Stimulated activated CD4-positive, alpha-beta T cell treated with anti-CD3 and anti-CD28 coated beads, Interleukin-15, amount 100 ng/mL, for 1 hour (primary cell): ENCODE results near the gene NUDCD2.
"Not testable (repeated sequence)": the region's sequence is repeated elsewhere in the genome, so short reads cannot be mapped to it uniquely, and the experiment has no call there.

Source experiments
- DNase-seq, 2 donors: peaks; one replicate each; pipeline ENCODE4 v3.0.0-alpha.2; 2020; ENCODE audit warnings: low read depth in 1 of 2, low spot score in 1 of 2

NUDCD2 gene

DNA sequence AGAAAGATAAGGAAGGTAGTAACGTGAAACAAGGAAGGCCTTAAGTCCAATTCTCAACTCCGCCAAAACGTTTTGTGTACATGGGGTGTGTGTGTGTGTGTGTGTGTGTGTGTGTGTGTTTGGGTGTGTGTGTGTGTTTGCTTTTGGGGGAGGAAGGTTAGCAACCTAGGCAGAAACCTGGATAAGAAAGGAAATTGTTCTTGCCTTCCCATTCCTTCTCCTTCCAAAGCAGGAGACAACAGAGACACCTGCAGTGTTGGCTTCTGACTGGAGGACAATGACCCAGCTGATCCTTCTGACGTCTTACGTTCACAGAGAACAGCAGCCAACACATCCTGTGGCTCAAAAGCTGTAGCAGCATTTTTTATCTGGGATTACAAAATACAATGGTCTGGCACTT lies 26.6 kb downstream of the NUDCD2 start:
- DNase-seq: no peak

DNA sequence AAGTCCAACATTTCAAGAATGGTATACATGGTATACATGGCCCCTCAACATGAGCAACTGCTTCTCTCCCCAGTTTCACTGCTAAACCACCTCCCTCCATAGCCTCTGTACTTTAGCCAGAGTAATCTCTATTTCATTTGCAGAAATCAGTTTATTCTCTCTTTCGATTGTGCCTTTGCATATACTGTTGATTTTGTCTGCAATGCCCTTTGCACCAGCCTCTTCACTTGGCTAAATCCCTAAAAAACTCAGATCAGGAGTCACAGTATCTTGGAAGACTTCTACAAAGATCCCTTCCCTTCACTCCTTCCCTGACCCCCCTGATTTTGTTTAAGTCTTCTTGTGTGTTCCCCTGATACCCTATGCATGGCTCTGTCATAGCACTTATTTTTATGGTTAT lies 27.4 kb downstream of the NUDCD2 start:
- no peak for DNase-seq

DNA sequence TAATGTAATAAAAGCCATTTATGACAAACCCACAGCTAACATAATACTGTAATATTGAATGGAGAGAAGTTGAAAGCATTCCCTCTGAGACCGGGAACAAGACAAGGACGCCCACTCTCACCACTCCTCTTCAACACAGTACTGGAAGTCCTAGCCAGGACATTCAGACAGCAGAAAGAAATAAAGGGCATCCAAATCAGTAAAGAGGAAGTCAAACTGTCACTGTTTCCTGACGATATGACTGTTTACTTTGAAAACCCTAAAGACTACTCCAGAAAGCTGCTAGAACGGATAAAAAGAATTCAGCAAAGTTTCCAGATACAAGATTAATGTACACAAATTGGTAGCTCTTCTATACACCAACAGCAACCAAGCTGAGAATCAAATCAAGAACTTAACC lies 33.8 kb downstream of the NUDCD2 start:
- not testable (repeated sequence) for DNase-seq

DNA sequence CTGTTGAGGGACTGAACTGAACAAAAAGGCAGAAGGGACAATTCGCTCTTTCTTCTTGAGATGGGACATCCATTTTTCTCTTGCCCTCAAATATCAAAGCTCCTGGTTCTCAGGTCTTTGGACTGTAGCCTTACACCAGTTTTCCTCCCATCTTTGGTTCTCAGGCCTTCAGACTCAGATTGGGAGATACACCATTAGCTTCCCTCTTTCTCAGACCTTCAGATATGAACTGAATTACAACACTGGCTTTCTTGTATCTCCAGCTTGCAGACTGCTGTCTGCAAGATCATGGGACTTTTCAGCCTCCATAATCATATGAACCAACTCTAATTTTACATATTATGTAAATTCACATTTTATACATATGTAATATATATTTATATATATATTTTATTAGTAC lies 35.1 kb downstream of the NUDCD2 start:
- no peak for DNase-seq

DNA sequence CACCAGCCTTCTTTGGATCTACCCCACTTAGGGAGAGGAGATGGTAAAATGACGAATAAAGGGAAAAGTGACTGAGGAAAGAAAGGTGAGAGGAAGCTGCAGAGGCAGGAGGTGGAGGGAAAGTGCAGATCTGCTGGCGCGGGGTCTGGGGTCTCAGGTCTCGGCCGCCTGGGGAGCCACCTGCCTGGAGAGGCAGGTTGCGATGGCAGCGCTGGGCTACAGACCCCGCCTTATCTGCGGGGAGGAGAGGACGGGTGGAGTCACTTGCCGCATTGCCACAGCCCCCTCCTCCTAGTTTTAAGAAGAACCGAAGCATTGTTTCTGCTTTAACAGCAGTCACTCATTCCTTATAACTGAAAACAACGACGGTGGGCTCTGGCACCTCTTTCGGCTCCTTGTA lies 44.2 kb downstream of the NUDCD2 start:
- not testable (repeated sequence) for DNase-seq

DNA sequence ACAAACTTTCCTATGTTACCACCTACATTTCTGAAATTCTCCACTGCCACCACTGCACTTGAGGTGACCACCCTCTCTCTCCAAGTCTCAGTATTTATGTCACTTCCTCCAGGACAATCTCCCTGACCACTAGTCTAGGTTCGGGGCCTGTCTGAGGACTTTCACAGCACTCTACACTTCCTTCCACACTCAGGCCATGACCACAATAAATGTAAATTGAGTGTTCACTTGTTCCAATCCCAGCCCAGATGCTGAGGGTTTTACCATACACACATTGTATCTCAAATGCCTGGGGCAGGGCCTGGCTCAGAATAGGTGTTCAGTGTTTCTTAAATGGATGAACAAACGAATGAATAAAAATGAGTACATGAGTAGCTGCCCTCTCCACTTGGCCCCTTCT lies 49.4 kb downstream of the NUDCD2 start:
- no peak for DNase-seq

DNA sequence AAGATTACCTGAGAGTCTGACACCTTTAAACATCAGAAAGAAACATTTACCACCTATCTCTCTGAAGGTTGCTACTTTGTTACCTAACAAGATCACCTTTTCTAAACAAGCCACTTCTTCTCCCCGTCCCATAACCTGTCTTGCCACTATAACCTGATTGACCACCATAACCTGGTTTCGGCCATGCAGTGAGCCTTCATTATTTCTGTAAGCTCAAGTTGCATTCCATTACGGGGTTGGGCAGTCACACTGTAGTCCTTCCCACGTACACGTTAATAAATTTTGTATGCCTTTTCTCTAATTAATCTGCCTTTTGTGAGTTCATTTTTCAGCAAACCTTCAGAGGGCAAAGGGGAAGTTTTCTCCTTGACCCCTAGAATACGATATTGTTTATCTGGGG lies 50.5 kb downstream of the NUDCD2 start:
- DNase-seq: no peak

DNA sequence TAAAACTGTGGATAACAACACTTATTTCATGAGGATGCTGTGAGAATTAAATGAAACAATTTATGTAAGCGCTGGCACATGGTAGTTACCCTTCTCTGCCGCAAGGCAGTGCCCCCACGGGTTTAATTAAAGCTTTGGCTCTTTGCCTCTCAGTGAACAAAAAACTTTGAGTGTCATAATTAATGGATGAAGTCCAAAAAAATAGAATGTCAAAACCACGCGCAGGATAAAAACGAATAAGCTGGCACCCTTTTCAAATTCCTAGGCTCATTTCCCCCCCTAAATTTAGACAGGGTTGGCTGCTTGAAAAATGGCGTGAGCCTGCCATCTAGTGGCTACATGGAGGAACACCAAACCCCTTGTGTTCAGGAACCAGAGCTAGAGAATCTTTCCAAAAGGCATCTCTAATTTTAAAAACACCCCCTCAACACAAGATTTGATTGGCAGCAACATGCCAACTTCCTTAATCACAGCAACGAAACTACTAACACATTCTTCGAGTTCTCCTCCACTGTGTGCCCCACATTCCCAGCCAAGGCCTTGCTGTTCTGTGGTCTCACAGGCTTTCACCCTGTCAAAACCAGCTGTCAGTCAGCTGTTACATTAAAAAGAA lies 51.5 kb downstream of the NUDCD2 start:
- DNase-seq: peak; percentile 4 to 26

DNA sequence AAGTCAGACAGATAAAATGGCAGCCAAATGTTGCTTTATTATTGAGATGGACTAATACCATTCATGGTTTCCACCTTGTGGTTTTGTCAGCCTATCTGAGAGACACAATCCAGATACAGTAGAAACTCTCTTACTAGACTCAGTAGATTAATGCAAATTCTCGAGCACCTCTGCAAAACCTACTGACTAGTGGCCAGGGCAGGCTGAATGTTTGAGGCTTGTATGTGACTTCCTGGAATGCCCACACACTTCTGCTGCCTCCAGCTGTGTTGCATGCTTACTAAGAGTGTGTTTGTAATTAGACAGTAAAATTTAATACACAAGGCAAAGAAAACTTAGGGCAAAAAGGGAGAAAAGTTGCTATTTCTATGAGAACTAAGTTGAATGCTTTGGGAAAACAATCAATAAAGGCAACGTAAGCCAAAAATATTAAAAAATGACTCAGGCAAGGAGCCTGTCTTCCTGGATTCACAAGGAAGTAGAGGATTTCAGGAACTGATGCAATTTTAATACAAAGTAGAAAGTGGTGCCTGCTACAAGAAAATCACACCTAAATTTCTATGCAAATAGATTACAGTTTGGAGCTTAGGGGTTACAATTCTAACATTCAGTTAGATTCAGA lies 52.8 kb downstream of the NUDCD2 start:
- DNase-seq: no peak

DNA sequence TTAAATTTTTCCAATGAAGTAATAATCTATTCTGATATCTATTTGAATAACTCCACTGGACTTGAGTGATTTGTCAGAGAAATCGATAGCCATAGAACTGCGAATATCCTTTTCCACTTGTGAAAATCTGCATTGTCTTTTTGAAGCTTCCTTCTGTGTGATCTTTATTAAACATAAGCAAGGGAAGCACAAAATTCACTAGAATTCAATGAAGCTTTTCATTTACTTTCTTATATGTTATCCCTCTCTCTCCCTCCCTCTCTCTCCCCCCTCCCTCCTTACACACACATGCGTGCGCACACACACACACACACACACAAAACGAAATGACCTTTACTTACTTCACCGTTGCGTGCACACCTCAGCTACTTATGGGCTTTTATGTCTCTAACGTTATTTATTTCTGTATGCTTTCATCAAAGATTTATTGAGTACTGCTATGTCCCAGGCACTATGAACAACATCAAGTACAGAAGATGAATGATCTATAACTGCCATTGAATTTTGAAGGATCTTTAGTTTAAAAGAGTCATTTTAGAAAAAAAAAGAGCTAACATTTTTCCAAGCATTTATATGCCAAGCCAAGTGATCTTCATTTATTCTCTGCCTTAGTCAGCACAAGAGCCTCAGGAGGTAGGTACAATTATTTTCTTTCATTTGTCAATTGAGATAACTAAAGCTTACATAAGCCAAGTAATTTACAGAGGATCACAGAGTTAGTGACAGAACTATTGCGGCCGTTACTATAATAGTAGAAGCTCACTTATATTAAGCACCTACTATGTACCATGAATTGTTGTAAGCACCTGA lies 55.3 kb downstream of the NUDCD2 start:
- no peak for DNase-seq

DNA sequence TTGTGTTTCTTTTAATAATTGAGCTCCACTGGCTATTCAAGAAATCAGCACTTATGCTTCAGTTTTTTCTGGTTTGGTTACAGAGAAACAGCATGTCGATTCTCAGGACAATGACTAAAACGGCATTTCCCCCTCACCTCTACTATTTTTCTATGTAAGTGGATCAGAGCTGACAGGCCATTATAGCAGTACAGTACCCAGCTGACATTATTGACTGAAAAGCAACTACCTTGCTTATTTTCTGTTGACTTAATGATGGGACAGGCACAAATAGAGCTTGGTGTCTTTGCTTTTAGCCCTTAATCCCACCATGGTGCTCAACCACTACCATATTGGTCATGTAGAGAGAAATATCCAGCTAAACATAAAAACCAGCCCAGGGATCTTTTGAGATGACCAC lies 57.9 kb downstream of the NUDCD2 start:
- no peak for DNase-seq

DNA sequence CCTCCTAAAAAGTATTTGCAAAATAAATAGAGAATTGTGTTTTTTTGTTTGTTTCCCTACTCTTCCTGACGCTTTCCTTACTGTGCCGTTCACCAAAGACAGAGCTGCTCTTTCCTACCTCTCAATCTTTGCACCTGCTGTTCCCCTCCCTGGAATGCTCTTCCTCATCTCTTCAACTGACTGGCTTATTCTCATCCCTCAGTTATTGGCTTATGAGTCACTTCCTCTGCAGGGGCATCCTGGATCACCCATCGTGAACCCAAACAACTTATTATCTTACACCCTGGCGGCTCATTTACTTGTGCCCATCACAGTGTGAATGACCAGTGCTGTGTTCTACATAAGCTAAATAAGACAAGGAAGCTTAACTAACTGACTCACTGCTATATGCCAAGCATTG lies 58.6 kb downstream of the NUDCD2 start:
- no peak for DNase-seq

DNA sequence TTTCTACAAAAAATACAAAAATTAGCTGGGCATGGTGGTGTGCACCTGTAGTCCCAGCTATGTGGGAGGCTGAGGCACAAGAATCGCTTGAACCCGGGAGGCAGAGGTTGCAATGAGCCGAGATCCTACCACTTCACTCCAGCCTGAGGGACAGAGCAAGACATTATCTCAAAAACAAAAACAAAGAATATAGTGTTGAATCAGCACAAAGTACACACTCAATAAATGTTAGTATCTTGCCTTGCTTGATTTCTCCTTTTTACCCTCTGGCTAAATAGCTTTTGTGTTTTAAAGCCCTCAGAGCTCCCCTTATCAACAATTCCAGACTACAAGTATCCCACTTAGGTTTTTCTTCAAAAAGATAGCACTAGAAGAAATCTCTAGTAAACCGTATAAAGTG lies 60.0 kb downstream of the NUDCD2 start:
- DNase-seq: no peak

DNA sequence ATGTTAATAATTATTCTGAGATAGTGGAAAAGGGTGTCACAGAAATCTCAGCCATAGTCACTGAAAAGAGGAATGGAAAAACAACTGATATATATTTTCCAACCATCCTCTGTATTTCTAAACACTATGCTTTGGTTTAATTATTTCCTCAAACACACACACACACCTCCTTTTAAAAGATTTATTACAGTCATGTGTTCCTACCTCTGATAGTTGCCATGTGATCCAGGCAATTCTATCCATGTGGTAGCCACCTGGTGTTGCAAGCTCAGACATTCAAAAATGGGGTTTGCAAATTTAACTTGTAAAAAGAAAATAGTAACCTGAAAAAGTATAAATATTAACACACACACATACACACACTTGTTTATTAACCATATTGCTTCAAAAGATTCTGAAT lies 62.5 kb downstream of the NUDCD2 start:
- DNase-seq: no peak

DNA sequence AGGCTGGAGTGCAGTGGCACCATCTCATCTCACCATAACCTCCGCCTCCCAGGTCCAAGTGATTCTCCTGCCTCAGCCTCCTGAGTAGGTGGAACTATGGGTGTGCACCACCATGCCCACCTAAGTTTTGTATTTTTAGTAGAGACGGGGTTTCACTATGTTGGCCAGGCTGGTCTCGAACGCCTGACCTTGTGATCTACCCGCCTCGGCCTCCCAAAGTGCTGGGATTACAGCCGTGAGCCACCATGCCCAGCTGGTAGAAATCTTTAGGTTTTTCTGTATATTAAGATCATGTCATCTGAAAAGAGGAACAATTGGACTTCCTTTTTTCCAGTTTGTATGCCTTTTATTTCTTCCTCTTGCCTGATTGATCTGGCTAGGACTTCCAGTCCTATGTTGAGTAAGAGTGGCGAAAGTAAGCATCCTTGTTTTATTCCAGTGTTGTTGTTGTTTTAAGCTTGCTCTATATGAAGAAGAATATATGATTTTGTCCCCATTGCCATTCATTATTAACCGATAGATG lies 63.0 kb downstream of the NUDCD2 start:
- DNase-seq: not testable (repeated sequence)
